Measurements from ENCODE around the gene CHAC1.

The CHAC1 gene

GRCh38 chr15:40990789-40991188 lies 37.5 kb downstream of the CHAC1 start:
- TF ChIP-seq, protein P1, sequence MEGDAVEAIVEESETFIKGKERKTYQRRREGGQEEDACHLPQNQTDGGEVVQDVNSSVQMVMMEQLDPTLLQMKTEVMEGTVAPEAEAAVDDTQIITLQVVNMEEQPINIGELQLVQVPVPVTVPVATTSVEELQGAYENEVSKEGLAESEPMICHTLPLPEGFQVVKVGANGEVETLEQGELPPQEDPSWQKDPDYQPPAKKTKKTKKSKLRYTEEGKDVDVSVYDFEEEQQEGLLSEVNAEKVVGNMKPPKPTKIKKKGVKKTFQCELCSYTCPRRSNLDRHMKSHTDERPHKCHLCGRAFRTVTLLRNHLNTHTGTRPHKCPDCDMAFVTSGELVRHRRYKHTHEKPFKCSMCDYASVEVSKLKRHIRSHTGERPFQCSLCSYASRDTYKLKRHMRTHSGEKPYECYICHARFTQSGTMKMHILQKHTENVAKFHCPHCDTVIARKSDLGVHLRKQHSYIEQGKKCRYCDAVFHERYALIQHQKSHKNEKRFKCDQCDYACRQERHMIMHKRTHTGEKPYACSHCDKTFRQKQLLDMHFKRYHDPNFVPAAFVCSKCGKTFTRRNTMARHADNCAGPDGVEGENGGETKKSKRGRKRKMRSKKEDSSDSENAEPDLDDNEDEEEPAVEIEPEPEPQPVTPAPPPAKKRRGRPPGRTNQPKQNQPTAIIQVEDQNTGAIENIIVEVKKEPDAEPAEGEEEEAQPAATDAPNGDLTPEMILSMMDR (IDR thresholded peaks at IDR 0.05; ENCODE audit: insufficient read depth, missing control alignments): no peak
- DNase-seq (ENCODE audit: insufficient read length, low spot score): no peak
- no peak for FAIRE-seq

DNA sequence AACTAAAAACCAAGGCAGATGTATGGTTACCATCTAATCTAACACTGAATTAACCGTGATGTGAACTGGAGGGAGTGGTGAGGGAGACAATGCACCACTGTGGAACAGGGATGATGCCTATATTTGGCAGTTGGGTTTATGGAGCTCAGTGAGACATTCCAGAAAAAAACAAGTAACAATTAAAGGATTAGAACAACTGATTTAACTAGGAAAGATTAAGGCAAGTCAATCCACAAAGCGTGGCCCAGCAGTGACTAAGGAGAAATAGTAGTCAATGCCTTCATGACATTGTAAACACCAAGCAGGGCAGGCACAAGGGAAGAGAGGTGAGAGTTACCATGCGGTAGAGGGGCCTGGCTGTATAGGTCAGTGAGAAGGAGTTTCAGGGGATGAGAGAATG lies 38.1 kb downstream of the CHAC1 start:
- TF ChIP-seq, protein P1 (IDR thresholded peaks at IDR 0.05; ENCODE audit: insufficient read depth, missing control alignments): no peak
- DNase-seq (ENCODE audit: insufficient read length, low spot score) (peak; percentile 59), FAIRE-seq (no peak)

GRCh38 chr15:40992241-40992741 lies 39.0 kb downstream of the CHAC1 start:
- DNase-seq (ENCODE audit: insufficient read length, low spot score): no peak
- TF ChIP-seq, protein P1 (IDR thresholded peaks at IDR 0.05; ENCODE audit: insufficient read depth, missing control alignments): no peak
- no peak for FAIRE-seq

DNA sequence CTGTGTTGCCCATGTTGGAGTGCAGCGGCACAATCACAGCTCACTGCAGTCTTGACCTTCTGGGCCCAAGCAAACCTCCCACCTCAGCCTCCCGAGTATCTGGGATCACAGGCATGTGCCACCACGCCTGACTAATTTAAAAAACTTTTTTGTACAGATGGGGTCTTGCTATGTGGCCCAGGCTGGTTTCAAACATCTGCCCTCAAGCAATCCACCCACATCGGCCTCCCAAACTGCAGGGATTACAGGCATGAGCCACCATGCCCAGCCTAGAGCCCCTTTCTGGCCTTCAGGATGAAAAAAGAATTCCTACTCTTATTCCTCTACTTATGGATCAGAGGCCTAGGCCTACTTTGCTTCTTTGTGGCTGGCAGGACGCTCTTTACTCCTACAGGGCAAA lies 39.6 kb downstream of the CHAC1 start:
- DNase-seq (ENCODE audit: insufficient read length, low spot score) (no peak), FAIRE-seq (no peak)

DNA sequence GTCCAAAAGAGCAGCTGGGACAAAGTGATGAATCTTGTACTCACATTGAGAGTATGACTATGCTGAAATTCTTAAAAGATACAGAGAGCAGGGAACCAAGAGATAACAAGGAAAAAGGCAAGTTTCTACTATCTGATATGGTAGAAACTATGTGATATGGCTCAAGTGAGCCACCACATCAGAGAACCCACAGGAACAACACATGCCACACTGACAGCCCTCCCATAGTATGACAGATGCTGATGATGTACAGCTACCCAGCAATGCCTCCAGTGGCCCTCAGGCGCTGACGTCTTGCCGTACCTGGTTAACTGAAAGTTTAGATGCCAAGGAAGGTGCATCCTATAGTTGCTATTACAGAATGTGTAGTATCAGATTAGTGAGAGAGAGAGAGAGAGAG lies 42.4 kb downstream of the CHAC1 start:
- DNase-seq (ENCODE audit: insufficient read length, low spot score): no peak
- FAIRE-seq: no peak
- TF ChIP-seq, protein P1 (IDR thresholded peaks at IDR 0.05; ENCODE audit: insufficient read depth, missing control alignments): no peak

More for the DNA sequence above, 39.6 kb downstream of the CHAC1 start:
- TF ChIP-seq, protein P1 (IDR thresholded peaks at IDR 0.05; ENCODE audit: insufficient read depth, missing control alignments): no peak

GRCh38 chr15:40999190-40999589 lies 45.9 kb downstream of the CHAC1 start:
- no peak for DNase-seq (ENCODE audit: insufficient read length, low spot score)
- TF ChIP-seq, protein P1 (IDR thresholded peaks at IDR 0.05; ENCODE audit: insufficient read depth, missing control alignments): no peak
- no peak for FAIRE-seq

DNA sequence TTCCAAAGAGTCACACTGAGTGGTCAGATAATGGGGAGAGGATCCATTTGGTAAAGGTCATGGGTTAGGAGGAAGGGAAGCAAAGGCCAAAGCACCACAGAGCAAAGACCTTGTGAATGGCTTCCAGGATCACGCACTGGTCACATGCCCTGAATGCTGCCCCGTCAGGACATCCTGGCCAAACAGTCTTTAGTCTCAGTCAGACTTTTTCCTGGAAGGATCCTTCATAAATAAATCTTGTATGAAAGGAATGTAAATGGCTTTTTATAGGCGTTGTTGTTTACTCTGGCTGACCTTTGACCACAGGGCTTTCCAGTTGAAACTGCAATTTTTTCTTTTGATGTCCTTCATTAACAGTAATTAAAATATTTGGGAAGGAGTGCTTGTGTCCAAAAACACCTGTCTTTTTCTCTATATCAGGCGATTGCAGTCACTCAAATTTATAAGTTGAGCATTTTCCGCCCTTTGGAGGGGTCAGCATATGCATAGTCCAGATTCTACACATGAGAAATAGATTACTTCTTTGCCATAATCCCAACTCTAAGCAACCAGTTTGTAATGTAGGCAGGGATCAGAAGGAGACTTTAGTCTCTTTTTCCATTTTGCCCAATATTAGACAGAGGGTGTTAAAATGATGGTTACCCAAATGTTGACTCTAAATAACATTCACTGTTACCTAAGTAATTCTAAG lies 48.4 kb downstream of the CHAC1 start:
- FAIRE-seq: no peak
- TF ChIP-seq, protein P1 (IDR thresholded peaks at IDR 0.05; ENCODE audit: insufficient read depth, missing control alignments): no peak
- DNase-seq (ENCODE audit: insufficient read length, low spot score): no peak

Measured in D721Med (cell line).